ENCODE measurements around the gene UGT1A6. TPM values are rescaled to one million over a fixed set of nuclear protein-coding genes. Genes with fewer than 3 reads are reported as not detected.
"Not testable (repeated sequence)": the region's sequence is repeated elsewhere in the genome, so short reads cannot be mapped to it uniquely, and the experiment has no call there.

UGT1A6 gene
- total RNA-seq, 1 experiment from 2014 or later: 0.79 TPM

DNA sequence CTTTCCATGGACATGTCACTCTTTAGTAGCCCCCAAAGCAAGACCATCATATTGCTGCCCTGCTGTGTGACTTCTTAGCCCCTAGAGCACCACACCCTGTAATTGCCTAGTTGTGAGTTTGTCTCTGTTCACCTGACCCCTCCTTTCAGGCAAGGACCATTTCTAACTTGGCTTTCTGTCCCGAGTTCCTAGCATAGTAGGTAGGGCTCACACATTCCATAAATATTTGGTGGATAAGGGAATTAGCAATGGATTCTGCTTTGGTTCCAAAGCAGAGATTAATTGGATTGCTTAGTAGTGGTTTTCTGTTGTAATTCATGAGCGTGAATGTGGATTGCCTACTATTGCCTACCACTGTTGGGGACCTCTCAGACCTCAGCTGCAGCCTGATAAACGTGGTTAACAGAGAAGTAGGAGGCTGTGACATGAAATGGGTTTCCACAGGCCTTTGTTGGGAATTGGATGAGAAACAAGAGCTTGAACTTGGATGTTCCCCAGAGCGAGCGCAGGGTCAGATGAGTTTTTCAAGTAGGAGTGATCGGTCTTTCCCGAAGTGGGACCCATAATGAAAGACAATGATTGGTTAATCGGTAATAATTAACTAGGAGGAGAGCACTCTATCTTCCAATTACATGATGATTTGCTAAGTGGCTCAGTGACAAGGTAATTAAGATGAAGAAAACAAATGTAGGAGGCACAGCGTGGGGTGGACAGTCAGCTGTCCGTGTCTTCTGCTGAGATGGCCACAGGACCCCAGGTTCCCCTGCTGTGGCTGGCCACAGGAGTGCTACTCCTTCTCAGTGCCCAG, 54.0 kb downstream of the UGT1A6 start:
- Mint-ChIP-seq H3K4me3 (ENCODE audit: unreplicated experiment) (no peak overlapping the region), H3K27ac (ENCODE audit: low read depth, unreplicated experiment) (no peak overlapping the region), H3K27me3 (ENCODE audit: insufficient read depth, unreplicated experiment) (no peaks in the 10 kb centered on the region), H3K36me3 (ENCODE audit: insufficient read depth, unreplicated experiment) (no peaks in the 10 kb centered on the region), H3K4me1 (ENCODE audit: insufficient read depth, unreplicated experiment) (no peaks in the 10 kb centered on the region), H3K9me3 (ENCODE audit: unreplicated experiment) (peaks cover 16% of the 10 kb centered on the region)
- intact Hi-C loops (cut with micrococcal nuclease): no loop called here
- TF ChIP-seq, protein P1, sequence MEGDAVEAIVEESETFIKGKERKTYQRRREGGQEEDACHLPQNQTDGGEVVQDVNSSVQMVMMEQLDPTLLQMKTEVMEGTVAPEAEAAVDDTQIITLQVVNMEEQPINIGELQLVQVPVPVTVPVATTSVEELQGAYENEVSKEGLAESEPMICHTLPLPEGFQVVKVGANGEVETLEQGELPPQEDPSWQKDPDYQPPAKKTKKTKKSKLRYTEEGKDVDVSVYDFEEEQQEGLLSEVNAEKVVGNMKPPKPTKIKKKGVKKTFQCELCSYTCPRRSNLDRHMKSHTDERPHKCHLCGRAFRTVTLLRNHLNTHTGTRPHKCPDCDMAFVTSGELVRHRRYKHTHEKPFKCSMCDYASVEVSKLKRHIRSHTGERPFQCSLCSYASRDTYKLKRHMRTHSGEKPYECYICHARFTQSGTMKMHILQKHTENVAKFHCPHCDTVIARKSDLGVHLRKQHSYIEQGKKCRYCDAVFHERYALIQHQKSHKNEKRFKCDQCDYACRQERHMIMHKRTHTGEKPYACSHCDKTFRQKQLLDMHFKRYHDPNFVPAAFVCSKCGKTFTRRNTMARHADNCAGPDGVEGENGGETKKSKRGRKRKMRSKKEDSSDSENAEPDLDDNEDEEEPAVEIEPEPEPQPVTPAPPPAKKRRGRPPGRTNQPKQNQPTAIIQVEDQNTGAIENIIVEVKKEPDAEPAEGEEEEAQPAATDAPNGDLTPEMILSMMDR (IDR thresholded peaks at IDR 0.05; ENCODE audit: unreplicated experiment): no peak
- CTCF ChIA-PET: no interaction called here
- BruUV-seq (replicated peaks): no TSS peak
- no peak for DNase-seq (ENCODE audit: unreplicated experiment)
- POLR2A ChIA-PET: interaction anchor here (0.6 kb wide), 1 partner anchor 74 kb away, joined by 3 read pairs; no protein-coding TSS in a partner anchor

DNA sequence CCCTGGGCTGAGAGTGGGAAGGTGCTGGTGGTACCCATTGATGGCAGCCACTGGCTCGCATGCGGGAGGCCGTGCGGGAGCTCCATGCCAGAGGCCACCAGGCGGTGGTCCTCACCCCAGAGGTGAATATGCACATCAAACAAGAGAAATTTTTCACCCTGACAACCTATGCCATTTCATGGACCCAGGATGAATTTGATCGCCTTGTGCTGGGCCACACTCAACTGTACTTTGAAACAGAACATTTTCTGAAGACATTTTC, 54.5 kb downstream of the UGT1A6 start:
- Mint-ChIP-seq H3K27me3 (ENCODE audit: insufficient read depth, unreplicated experiment) (no peaks in the 10 kb centered on the region), H3K27ac (ENCODE audit: low read depth, unreplicated experiment) (no peak overlapping the region), H3K9me3 (ENCODE audit: unreplicated experiment) (peaks cover 18% of the 10 kb centered on the region), H3K4me3 (ENCODE audit: unreplicated experiment) (no peak overlapping the region), H3K4me1 (ENCODE audit: insufficient read depth, unreplicated experiment) (no peaks in the 10 kb centered on the region), H3K36me3 (ENCODE audit: insufficient read depth, unreplicated experiment) (no peaks in the 10 kb centered on the region)
- no TSS peak for BruUV-seq (replicated peaks)
- TF ChIP-seq, protein P1 (IDR thresholded peaks at IDR 0.05; ENCODE audit: unreplicated experiment): no peak
- DNase-seq (ENCODE audit: unreplicated experiment): no peak
- intact Hi-C loops (cut with micrococcal nuclease): no loop called here
- ChIA-PET CTCF (no interaction called here), POLR2A (interaction anchor here (0.6 kb wide), 1 partner anchor 74 kb away, joined by 3 read pairs; no protein-coding TSS in a partner anchor)

DNA sequence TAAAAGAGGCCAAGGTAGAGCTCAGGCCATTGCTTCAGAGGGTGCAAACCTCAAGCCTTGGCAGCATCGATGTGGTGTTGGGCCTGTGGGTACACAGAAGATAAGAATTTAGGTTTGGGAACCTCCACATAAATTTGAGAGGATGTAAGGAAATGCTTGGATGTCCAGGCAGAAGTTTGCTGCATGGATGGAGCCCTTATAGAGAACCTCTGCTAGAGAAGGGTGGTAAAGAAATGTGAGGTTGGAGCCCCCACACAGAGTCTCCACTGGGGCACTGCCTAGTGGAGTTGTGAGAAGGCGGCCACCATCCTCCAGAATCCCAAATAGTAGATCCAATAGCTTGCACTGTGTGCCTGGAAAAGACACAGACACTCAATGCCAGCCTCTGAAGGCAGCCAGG, 58.0 kb downstream of the UGT1A6 start:
- H3K4me1 Mint-ChIP-seq (ENCODE audit: insufficient read depth, unreplicated experiment); intact Hi-C loops (cut with micrococcal nuclease); DNase-seq (ENCODE audit: unreplicated experiment); BruUV-seq (replicated peaks); H3K4me3 Mint-ChIP-seq (ENCODE audit: unreplicated experiment); H3K27ac Mint-ChIP-seq (ENCODE audit: low read depth, unreplicated experiment); H3K27me3 Mint-ChIP-seq (ENCODE audit: insufficient read depth, unreplicated experiment); H3K36me3 Mint-ChIP-seq (ENCODE audit: insufficient read depth, unreplicated experiment): not testable (repeated sequence)
- peaks cover 18% of the 10 kb centered on the region for H3K9me3 Mint-ChIP-seq (ENCODE audit: unreplicated experiment)
- POLR2A ChIA-PET: interaction anchor here (0.6 kb wide), 1 partner anchor 31 kb away, joined by 3 read pairs; no protein-coding TSS in a partner anchor
- CTCF ChIA-PET: interaction anchor here (0.6 to 0.7 kb wide), 2 partner anchors 191 to 238 kb away, joined by 3 read pairs; no protein-coding TSS in a partner anchor

DNA sequence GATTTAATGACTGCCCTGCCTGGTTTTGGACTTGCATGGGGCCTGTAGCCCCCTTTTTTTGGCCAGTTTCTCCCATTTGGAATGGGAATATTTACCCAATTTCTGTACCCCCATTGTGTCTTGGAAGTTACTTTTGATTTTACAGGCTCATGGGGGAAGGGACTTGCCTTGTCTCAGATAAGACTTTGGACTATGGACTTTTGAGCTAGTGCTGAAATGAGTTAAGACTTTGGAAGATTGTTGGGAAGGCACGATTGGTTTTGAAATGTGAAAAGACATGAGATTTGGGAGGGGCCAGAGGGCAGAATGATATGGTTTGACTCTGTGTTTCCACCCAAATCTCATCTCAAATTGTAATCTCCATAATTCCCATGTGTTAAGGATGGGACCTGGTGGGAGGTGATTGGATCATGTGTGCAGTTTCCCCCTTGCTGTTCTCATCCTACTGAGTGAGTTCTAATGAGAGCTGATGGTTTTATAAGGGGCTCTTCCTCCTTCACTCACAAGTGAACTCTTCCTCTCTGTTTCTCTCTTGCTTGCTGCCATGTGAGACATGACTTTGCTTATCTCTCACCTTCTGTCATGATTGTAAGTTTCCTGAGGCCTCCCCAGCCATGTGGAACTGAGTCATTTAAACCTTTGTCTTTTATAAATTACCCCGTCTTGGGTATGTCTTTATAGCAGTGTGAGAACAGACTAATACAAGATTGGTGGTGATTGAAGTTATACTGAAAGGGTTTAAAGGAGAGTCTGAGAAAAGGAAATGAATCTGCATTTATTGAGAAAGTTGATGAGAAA, 58.7 kb downstream of the UGT1A6 start:
- H3K36me3 Mint-ChIP-seq (ENCODE audit: insufficient read depth, unreplicated experiment); H3K4me1 Mint-ChIP-seq (ENCODE audit: insufficient read depth, unreplicated experiment); H3K4me3 Mint-ChIP-seq (ENCODE audit: unreplicated experiment); DNase-seq (ENCODE audit: unreplicated experiment); H3K27ac Mint-ChIP-seq (ENCODE audit: low read depth, unreplicated experiment); BruUV-seq (replicated peaks); H3K27me3 Mint-ChIP-seq (ENCODE audit: insufficient read depth, unreplicated experiment); intact Hi-C loops (cut with micrococcal nuclease): not testable (repeated sequence)
- POLR2A ChIA-PET: interaction anchor here (0.6 kb wide), 1 partner anchor 31 kb away, joined by 3 read pairs; no protein-coding TSS in a partner anchor
- peaks cover 18% of the 10 kb centered on the region for H3K9me3 Mint-ChIP-seq (ENCODE audit: unreplicated experiment)
- CTCF ChIA-PET: interaction anchor here (0.6 to 0.7 kb wide), 3 partner anchors 14 to 238 kb away, joined by 3 to 5 read pairs (median 3); no protein-coding TSS in a partner anchor
